COR-L47 (cell line): Measurements from ENCODE around the gene CRACR2B.
A peak's percentile ranks its signal among the peaks of the same experiment; 100 is the strongest.

Source experiments
- DNase-seq: peaks from one replicate; lab custom pipeline; 2025; lab: John Stamatoyannopoulos, UW

CRACR2B gene

DNA sequence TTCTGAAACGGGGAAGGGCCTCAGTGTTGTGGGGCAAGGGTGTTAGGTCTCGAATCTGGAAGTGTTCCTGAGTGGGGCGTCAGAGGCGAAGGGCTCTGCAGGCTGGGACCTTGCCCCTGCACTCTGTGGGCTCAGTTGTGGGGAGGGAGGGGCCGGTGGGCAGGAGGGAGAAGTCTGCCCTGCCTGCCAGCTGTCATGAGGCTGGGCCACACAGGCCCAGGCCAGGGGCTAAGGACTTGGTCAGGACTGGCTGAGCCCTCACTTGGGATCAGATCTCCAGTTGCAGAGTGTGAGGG, at the start of gene CRACR2B:
TSS of gene CRACR2B (plus strand) at position 23 of the 296 bp plus-strand sequence. CDS start 689 bp downstream, outside the sequence.
- no peak for DNase-seq

DNA sequence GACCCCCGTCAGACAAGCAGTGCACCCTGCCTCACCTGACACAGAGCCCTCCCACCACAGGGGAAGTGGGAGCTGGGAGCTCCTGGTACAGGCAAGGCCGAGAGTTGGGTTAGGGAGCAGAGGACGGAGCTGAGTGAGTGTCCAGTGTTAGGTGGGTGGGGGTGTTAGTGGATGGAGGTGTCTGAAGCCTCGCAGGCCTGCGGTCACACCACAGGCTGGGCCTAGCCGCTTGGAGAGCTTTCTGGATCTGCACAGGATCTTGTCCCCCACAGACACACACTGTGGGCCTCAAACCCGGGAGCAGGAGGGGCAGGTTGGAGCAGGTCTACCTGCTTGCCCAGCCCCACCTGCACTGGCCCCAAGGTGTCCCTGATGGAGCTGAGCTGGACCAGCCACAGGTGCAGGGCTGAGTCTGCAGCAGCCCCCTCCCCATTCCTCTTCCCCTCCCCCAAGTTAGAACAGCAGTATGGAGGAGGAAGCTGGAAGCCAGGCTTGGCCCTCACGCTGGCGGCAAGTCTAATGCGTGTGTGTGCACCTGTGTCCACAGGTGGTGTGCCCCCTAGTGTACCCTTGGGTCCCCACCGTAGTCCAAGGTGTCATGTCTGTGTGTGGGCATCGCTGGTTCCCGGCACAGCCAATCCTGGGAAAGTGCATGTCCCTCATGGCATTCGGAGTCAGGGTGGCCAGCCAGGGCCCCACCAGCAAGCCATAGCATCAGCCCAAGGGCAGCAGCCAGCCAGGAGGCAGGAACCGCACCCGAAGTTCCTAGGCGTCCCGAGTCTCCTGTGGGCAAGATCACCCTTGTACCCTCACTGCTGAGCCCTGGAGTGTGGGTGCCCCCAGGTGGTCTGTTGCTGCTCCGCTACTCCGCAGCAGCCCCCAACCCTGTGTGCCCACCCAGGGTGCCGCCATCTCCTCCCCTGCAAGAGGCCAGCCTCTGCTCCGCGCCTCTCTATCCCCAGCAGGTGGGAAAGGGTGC, 48.5 kb upstream of the CRACR2B start:
- no peak for DNase-seq

- DNase-seq: no peak
These were observed 47.7 kb upstream of the CRACR2B start for GRCh38 chr11:779955-780532.

- no peak for DNase-seq
These were observed 45.2 kb upstream of the CRACR2B start for GRCh38 chr11:782264-783174.

- DNase-seq: peak; percentile 28
These were observed 44.1 kb upstream of the CRACR2B start for GRCh38 chr11:783581-784015.

DNA sequence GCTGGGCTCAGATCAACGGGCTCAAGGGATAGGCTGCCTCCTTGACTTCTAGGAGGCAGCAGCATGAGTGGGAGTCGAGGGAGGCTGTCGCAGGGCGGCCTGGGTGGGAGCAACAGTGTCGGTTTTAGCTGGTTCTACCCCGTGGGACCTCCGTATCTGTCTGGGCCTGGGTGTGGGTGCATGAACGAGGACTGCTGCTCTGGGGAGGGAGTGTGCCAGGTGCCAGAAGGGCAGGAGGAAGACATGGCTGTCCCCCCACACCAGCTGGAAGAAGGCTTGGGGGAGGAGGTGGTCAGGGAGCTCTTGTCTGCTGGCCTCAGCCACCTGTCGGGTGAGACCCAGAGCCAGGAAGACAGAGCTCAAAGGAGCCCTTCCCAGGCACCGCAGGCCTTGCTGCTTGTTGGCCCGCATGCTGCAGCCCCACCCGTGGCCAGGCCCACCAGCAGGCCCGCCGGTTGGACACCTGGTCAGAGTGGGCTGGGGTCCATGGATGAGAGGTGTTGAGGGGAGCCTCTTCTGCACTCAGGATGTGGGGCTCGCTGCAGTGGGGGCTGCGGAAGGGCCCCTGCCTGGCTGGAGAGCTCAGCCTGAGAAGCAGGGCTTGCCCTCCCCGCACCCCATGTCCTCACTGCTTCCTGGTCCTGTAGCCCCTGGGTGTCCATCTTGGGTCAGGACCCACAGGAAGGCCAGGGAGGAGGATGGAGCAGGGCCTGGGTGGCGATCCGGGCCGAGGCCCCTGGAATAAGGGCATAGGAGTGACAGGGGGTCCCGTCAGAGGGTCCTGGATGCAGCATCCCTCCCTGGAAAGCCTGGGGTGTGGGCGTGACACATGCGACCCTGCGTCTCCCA, 41.3 kb upstream of the CRACR2B start:
- no peak for DNase-seq

GRCh38 chr11:787084-787675, 40.5 kb upstream of the CRACR2B start:
- no peak for DNase-seq

DNA sequence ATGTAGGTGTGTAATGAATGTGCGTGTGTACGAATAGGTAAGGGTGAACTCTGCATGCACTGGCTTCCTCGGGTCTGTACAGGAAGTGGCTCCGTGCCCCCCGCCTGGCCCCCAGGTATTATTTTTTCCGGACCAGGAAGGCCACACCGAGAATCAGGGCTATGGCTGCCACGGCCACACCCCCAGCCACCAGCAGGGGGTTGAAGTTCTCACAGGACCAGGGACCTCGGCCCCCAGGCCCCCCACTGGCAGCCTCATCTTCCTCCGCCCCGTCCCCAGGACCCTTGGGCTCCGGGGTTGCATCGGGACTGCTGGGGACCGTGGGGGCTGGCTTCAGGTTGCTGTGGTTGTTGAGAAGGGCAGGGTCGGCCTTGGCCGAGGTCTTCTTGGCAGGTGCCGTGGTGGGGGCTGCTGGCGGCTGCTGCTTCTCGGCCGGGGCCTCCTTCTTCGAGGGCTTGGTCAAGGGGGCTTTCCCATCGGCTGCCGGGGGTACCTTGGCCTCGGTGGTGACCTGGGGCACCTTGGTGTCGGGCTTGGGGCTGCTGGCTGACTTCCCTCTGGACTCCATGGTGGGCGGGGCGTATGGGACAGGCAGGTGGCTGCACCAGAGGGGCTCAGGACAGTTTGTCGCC, 39.6 kb upstream of the CRACR2B start:
- no peak for DNase-seq

DNA sequence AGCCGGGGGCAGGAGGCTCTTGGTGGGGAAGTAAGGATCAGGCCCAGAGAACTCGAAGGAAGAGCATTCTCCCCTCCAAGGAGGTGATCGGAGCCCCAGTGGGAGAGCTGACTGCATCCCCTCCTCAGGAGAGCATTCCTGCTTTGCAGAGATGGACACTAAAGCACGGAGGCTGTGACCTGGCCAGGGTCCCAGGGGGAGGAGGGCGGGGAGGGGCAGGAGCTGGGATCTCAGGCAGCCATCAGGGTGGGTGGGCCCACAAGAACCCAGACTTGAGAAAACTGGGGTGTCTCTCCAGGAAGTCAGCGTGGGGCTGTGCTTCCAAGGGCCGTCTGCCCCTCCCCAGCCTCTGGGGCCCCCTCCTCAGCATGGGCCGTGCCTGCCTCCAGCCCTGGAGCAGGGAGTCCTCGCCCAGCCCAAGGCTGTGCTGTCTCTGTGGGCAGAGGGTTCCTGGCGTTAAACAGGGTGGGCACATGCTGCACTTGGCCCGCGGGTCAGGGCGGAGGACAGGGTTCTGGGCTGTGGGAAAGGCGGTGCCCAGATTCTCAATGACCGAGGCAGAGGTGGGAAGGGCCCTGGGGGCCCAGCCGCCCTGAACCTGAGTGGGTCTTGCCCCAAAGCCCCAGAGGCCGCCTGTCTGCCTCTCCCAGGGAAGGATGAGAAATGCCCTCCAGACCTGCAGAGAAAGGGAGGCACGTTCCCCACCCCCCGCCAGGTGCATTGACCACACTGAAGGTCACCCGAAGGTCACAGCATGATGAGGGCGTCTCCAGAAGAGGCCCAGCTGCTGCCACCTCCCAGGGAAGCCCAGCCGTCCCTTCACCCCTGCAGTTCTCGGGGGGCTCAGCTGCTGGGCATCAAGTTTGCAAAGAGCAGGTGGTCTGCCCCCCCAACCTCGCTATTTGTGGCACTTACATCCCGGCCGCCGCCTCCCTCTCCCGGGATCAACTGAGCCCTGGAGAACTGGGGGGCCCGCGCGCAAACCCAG, 38.5 kb upstream of the CRACR2B start:
- no peak for DNase-seq

DNA sequence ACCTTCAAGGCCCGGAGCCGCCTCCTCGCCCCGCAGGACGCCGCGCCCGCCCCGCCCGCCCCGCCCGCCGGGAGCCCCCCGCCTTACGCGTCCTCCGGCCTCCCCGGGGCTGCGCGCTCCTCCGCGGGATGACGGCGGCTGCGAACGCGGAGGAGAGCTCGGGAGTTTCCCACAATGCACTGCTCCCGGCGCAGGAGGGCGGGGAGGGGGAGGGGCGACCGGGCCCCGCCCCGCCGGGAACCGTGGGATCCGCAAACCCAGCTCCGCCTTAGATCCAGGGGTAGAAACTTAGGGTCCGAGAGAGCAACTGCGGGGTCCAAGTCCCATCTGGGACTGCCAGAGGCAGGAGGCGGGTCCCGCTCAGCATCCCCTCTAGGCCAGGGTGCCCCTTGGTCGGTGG, 37.8 kb upstream of the CRACR2B start, which contains the start of gene CEND1:
TSS of gene CEND1 (minus strand) at position 148 of the 400 bp plus-strand sequence. CDS start 1,514 bp downstream, outside the sequence.
- peak; percentile 50 for DNase-seq

DNA sequence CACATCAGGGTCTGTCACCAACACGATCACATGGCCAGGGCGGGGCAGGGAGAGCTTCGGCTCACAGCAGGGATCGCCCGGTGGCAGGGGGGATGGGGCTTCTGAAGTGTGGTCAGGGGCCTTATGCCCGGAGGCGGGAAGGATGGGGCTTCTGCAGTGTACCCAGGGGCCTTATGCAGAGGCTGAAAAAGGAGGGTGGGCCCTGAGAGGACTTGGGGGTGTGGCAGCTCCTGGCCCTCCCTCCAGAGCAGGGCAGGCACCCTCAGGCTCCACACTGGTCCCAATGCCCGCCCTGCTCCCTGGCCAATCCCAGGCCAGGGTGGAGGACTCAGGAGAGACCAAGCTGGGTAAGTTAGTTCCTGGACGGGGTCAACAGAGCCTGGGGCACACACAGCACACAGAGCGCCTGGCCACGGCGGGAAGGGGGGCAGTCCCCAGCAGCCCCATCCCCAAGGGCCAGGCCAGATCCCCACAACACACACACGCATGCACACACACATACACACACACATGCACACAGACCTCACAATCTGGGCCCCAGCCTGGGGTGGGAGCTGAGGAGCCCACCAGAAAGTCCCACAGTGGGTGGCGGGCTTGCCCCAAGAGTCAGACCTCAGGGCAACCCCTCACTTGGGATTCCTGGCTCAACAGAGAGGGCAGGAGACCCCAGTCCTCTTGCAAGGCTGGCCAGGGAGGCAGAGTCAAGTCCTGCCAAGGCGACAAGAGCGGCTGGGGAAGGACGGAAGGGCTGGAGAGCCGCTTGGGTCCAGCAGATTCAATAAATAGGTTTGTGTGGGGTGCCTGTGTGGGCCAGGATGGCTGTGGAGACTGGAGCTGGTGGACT, 36.8 kb upstream of the CRACR2B start:
- no peak for DNase-seq

DNA sequence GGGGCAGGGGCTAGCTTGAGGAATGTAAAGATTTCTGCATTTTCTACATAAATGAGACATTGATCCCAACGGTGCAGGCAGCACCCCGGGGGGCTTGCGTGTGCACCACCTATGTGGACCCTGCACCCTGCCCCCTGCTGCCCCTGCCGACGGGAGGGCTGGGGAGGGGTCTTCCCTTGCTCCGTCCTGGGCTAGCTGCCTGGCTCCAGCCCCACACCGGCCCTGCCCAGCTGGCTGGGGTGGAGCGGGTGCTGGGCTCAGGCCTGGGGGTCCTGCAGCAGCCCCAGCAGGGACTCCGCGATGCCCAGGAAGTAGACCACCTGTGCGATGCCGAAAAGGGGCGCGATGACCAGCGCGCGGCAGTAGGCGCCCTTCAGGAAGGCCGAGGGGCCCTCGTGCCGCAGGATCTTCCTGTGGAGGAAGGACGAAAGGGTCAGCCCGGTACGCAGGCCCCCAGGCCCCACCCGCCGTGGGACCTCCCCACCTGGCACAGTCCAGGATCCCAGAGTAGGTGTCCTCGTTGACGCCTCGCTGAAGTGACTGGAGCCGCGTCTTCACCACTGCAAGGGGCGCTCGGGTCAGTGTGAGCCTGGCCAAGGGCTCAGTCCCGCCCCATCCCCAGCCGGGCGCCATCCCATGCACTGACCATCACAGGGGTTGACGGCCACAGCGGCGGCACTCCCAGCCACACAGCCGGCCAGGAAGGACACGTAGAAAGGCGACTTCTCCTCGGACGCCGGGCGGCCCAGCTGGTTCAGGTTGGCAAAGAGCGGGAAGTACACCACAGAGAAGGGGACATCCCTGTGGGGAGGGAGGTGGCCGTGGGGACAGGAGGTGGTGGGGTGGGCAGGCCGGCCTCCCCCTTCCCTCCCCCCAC, 35.8 kb upstream of the CRACR2B start:
- no peak for DNase-seq

DNA sequence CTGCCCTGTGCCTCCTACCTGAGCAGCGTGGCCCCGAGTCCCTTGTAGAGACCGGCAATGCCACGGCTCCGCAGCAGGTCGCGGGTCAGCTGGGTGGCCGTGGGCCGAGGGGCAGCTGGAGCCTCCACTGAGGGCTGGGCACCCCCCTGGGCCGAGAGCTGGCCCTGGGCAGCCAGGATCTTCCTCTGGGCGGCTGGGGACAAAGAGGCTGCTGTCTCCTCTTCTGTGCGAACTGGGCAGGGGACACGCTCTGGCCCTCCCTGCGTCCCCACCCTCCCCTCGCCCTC, 35.2 kb upstream of the CRACR2B start:
- no peak for DNase-seq

DNA sequence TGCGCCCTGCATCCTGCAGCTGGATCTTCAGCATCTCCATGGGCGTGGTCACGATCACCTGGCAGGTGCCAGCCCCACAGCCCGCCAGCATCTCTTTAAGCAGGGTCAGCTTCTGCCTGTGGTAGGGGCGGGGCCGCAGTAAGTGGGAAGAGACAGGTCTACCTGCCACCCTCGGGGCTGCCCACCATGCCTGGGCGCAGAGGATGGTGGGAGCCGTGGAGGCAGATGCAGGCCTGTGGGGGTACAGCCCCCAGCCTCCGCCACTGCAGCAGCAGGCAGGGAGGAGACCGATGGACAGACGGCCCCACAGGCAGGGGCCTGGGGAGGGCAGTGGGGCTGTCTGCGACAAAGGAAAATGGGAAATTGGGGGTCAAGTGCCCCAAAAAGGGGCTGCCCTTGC, 34.8 kb upstream of the CRACR2B start:
- no peak for DNase-seq

GRCh38 chr11:793556-793955, 34.2 kb upstream of the CRACR2B start:
- DNase-seq: no peak

DNA sequence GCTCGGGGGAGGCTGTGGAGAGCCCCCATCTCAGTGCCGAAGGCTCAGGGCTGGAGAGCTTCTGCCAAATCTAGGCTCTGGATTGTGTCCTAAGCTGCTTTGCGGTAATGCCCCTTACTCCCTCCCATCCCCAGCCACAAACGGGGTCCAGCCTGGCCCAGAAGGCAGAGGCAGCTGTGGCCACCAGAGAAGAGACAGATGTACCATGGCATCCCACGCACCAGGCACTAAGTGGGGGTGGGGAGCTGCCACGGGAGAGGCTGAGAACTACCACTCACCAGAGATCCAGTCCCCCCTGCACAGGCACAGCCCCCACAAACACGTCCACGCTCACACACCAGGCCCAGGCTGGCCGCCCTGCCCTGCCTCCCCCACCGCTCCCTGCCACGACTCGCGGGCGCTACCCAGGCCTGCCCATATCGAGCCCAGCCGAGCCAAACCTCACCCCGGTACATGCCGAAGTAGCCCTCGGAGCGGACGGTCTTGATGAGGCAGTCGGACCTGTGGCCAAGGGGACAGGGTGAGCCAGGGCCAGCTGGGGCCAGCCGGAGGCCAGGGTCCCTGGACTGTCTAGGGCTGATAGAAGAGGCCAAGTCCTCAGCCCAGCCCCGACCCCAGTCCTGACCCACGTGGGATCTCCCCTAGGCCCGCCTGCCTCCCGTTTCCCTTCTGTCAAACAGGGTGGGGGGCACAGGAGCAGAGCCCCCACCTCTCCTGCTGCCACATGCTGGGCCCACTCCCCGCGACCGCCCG, 33.5 kb upstream of the CRACR2B start:
- no peak for DNase-seq
